Tibial artery (tissue), 4 donors: ENCODE data around the gene DDX1.

ENCODE experiments used
- DNase-seq, 2 donors: peaks; one replicate each; pipeline ENCODE4 v3.0.0-alpha.2; 2019
- H3K27ac ChIP-seq, 2 donors: fragments of 200-600 bp; sonication (generic) in 1 of 2; 1 replicate in 1 of 2; 2 replicates in 1 of 2; pipeline ENCODE4 v1.5.1; 2018 to 2019; ENCODE audit warnings: mild to moderate bottlenecking in 1 of 2
- H3K27me3 ChIP-seq, 2 donors: fragments of 200-600 bp; sonication (generic) in 1 of 2; one replicate each; pipeline versions ENCODE4 v1.5.1 to v1.6.0; 2016 to 2019
- H3K36me3 ChIP-seq, 3 donors: fragments of 200-600 bp; sonication (generic) in 2 of 3; one replicate each; pipeline ENCODE4 v1.5.1; 2016 to 2019; ENCODE audit warnings: mild to moderate bottlenecking in 2 of 3
- H3K4me1 ChIP-seq, 4 donors: fragments of 200-600 bp; sonication (generic) in 2 of 4; 1 replicate in 3 of 4; 2 replicates in 1 of 4; pipeline ENCODE4 v1.5.1; 2016 to 2019
- H3K4me3 ChIP-seq, 2 donors: fragments of 200-600 bp; sonication (generic) in 1 of 2; 1 replicate in 1 of 2; 2 replicates in 1 of 2; pipeline ENCODE4 v1.5.1; 2018 to 2019; ENCODE audit warnings: mild to moderate bottlenecking in 2 of 2
- H3K9me3 ChIP-seq, 3 donors: fragments of 200-600 bp; sonication (generic) in 1 of 3; one replicate each; pipeline ENCODE4 v1.5.1; 2016 to 2019
- CTCF ChIP-seq, 2 experiments: fragments of 200-600 bp in 1 of 2; fragments of 450-650 bp in 1 of 2; IDR thresholded peaks; one replicate each; pipeline ENCODE4 v1.5.1; 2017 to 2019; ENCODE audit warnings: antibody characterized with exemption in 2 of 2, mild to moderate bottlenecking in 1 of 2, moderate library complexity in 1 of 2
- intact Hi-C: fragments of 100-400 bp; cut with DNase I; formaldehyde crosslinking; loops from one replicate; pipeline ENCODE4 v1.15.0; 2023; ENCODE audit warnings: low total_unique reads

Gene DDX1

DNA sequence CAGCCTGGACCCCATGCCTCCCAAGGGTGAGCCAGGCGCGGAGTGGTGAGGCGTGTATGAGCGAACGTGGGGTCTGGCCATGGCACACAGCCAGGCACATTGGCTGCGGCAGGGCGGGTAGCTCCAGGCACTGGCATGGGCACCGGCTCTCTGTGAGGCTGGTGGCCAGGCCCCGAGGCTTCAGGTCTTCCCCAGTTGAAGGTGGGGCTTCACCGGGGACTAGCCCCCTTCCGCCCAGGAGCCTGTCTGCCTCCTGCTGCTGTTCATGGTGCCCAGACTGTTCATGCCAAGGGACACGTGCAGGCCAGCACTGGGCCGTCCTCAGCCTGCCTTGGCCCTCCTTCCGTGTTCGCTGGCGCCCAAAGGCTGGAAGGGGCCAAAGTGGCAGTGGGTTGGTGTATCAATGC, 26.8 kb downstream of the DDX1 start:
- peaks cover 63 to 87% (median 70%) of the 10 kb centered on the region in 3 donors for H3K36me3 ChIP-seq
- intact Hi-C loops: no loop called here

GRCh38 chr2:15619076-15619475, 27.4 kb downstream of the DDX1 start:
- no peak for TF ChIP-seq CTCF (IDR thresholded peaks at IDR 0.05)
- peaks cover 69 to 87% (median 76%) of the 10 kb centered on the region in 3 donors for H3K36me3 ChIP-seq

More for the DNA sequence above, 26.8 kb downstream of the DDX1 start:
- H3K9me3 ChIP-seq: no peaks in the 10 kb centered on the region
- H3K27me3 ChIP-seq: no peaks in the 10 kb centered on the region
- no peak for DNase-seq
- H3K4me3 ChIP-seq: no peak overlapping the region
- no peak overlapping the region for H3K27ac ChIP-seq
- no peaks in the 10 kb centered on the region for H3K4me1 ChIP-seq
- no peak for TF ChIP-seq CTCF (IDR thresholded peaks at IDR 0.05)

DNA sequence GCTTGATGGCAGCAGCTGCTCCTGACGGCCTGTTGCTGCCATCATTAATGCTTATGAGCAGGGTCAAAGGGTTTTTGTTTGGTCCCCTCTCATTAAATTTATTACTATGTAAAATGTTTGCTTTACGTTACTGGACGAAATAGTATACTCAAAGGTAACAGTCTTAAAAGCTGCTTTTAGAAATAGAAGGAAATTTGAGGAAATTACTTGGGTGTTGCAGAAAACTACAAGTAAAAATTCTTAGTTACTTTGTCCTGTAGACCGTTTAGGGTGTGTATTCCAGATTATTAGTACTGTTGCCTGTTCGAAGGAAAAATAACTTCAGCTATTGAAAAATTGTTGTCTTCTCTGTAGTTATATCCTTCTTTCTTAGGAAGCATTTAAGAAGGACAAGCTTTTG, 27.8 kb downstream of the DDX1 start:
- intact Hi-C loops: no loop called here
- no peak for DNase-seq
- Histone ChIP-seq H3K4me3 (no peak overlapping the region), H3K9me3 (no peaks in the 10 kb centered on the region), H3K27me3 (no peaks in the 10 kb centered on the region), H3K27ac (no peak overlapping the region), H3K4me1 (no peaks in the 10 kb centered on the region), H3K36me3 (peaks cover 73 to 87% (median 80%) of the 10 kb centered on the region in 3 donors)
- TF ChIP-seq CTCF (IDR thresholded peaks at IDR 0.05): no peak

More at GRCh38 chr2:15619076-15619475, 27.4 kb downstream of the DDX1 start:
- H3K27ac ChIP-seq: no peak overlapping the region
- DNase-seq: no peak
- H3K9me3 ChIP-seq: no peaks in the 10 kb centered on the region
- H3K4me1 ChIP-seq: no peaks in the 10 kb centered on the region
- no peaks in the 10 kb centered on the region for H3K27me3 ChIP-seq
- intact Hi-C loops: no loop called here
- H3K4me3 ChIP-seq: no peak overlapping the region

DNA sequence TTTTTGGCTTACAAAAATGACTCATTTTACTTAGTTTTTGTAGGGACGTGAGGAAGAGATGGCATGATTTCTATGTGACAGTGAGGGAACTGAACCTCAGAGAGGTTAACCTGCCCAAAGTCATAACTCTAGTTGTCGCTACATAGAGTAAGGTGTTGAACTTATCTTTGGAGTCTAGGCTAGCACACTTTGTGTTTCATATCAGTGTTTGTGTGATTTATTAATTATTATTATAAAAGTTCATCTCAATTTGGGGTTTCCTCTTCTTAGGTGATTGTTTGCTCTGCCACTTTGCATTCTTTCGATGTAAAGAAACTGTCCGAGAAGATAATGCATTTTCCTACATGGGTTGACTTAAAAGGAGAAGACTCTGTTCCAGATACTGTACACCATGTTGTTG, 28.3 kb downstream of the DDX1 start:
- intact Hi-C loops: no loop called here
- Histone ChIP-seq H3K27ac (no peak overlapping the region), H3K36me3 (peaks cover 78 to 87% (median 83%) of the 10 kb centered on the region in 3 donors), H3K4me1 (no peaks in the 10 kb centered on the region), H3K4me3 (no peak overlapping the region), H3K9me3 (no peaks in the 10 kb centered on the region), H3K27me3 (no peaks in the 10 kb centered on the region)
- no peak for TF ChIP-seq CTCF (IDR thresholded peaks at IDR 0.05)
- DNase-seq: no peak

- Histone ChIP-seq H3K27ac (no peak overlapping the region), H3K4me3 (no peak overlapping the region), H3K9me3 (no peaks in the 10 kb centered on the region), H3K4me1 (no peaks in the 10 kb centered on the region), H3K36me3 (peaks cover 79 to 87% (median 83%) of the 10 kb centered on the region in 3 donors), H3K27me3 (no peaks in the 10 kb centered on the region)
- DNase-seq: no peak
- TF ChIP-seq CTCF (IDR thresholded peaks at IDR 0.05): no peak
- intact Hi-C loops: no loop called here
Observed at GRCh38 chr2:15620340-15620739, 28.7 kb downstream of the DDX1 start.
